ENCODE measurements around the gene NLRC5.

DNA sequence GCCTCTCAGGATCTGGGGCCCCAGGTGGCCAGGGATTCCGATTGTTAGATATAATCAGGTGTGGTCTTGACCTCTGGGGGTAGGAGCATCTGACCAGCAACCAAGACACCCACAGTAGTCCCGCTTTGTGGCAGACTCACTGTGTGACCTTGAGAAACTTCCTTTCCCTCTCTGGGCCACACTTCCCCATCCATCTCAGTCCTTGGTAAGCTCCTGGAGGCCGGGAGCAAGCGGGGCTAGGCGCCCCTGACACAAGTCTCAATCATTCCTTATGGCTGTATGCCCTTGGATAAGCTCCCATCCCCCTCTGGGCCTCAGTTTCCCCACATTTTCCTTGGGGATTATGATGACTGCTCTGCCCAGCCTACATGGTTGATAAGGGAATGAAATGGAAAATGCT lies 124.3 kb downstream of the NLRC5 start:
- TF ChIP-seq, protein P1, sequence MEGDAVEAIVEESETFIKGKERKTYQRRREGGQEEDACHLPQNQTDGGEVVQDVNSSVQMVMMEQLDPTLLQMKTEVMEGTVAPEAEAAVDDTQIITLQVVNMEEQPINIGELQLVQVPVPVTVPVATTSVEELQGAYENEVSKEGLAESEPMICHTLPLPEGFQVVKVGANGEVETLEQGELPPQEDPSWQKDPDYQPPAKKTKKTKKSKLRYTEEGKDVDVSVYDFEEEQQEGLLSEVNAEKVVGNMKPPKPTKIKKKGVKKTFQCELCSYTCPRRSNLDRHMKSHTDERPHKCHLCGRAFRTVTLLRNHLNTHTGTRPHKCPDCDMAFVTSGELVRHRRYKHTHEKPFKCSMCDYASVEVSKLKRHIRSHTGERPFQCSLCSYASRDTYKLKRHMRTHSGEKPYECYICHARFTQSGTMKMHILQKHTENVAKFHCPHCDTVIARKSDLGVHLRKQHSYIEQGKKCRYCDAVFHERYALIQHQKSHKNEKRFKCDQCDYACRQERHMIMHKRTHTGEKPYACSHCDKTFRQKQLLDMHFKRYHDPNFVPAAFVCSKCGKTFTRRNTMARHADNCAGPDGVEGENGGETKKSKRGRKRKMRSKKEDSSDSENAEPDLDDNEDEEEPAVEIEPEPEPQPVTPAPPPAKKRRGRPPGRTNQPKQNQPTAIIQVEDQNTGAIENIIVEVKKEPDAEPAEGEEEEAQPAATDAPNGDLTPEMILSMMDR (IDR thresholded peaks at IDR 0.05; ENCODE audit: low read depth, low read length, poor library complexity, severe bottlenecking) = no peak
- TF ChIP-seq EZH2phosphoT487 (IDR thresholded peaks at IDR 0.05; ENCODE audit: borderline replicate concordance, low read length) = no peak

All from DOHH2 (cell line).